Transverse colon (tissue), 4 donors: ENCODE results near the gene SDHB. TPM values are rescaled to one million over a fixed set of nuclear protein-coding genes. Genes with fewer than 3 reads are reported as not detected.

ENCODE experiments used
- DNase-seq: peaks from one replicate; pipeline ENCODE4 v3.0.0-alpha.2; 2019
- H3K27ac ChIP-seq, 4 donors: fragments of 200-600 bp; sonication (generic); 2 replicates each; pipeline ENCODE4 v1.5.1; 2016 to 2018; ENCODE audit warnings: inconsistent platforms in 4 of 4
- H3K27me3 ChIP-seq: fragments of 200-600 bp; sonication (generic); 2 replicates; pipeline ENCODE4 v1.5.1; 2017; ENCODE audit warnings: inconsistent platforms
- H3K36me3 ChIP-seq, 4 donors: fragments of 200-600 bp; sonication (generic); 2 replicates each; pipeline ENCODE4 v1.5.1; 2017 to 2019; ENCODE audit warnings: inconsistent platforms in 4 of 4
- H3K4me1 ChIP-seq, 4 donors: fragments of 200-600 bp; sonication (generic); 2 replicates each; pipeline ENCODE4 v1.5.1; 2017 to 2020; ENCODE audit warnings: inconsistent platforms in 4 of 4
- H3K4me3 ChIP-seq, 4 donors: fragments of 200-600 bp; sonication (generic); 1 replicate in 1 of 4; 2 replicates in 3 of 4; pipeline versions ENCODE4 v1.5.1 to v1.6.1; 2017 to 2019; ENCODE audit warnings: inconsistent platforms in 4 of 4
- H3K9me3 ChIP-seq, 2 donors: fragments of 200-600 bp; sonication (generic); 2 replicates each; pipeline ENCODE4 v1.5.1; 2017 to 2019; ENCODE audit warnings: inconsistent platforms in 2 of 2
- CTCF ChIP-seq, 5 experiments: fragments of 200-600 bp in 3 of 5; fragments of 450-650 bp in 2 of 5; sonication (generic) in 3 of 5; IDR thresholded peaks; 1 replicate in 2 of 5; 2 replicates in 3 of 5; pipeline ENCODE4 v1.5.1; 2016 to 2017; ENCODE audit warnings: antibody characterized with exemption in 5 of 5, inconsistent platforms in 3 of 5, mild to moderate bottlenecking in 2 of 5, moderate library complexity in 1 of 5
- EP300 ChIP-seq: sonication (generic); formaldehyde crosslinking; IDR thresholded peaks from one replicate; pipeline ENCODE4 v1.6.1; 2017; ENCODE audit warnings: antibody characterized with exemption, low read depth
- POLR2A ChIP-seq: fragments of 450-650 bp; IDR thresholded peaks from one replicate; pipeline ENCODE4 v1.6.1; 2016; ENCODE audit warnings: antibody characterized with exemption, mild to moderate bottlenecking, moderate library complexity
- POLR2AphosphoS5 ChIP-seq, 3 donors: sonication (generic); formaldehyde crosslinking; IDR thresholded peaks; one replicate each; pipeline ENCODE4 v1.6.1; 2016; ENCODE audit warnings: antibody characterized with exemption in 3 of 3
- WGBS, 2 donors: methylation state at CpG; one replicate each; pipeline ENCODE4 v1.1.5; 2018; ENCODE audit warnings: low coverage in 1 of 2; 5-methylcytosine and 5-hydroxymethylcytosine counted together
- in situ Hi-C, 4 donors: fragments of 200-750 bp; cut with MboI; loops; one replicate each; pipeline versions ENCODE4 v1.15.0 to v1.15.1; 2017; ENCODE audit warnings: low sequenced_read_pairs in 3 of 4, low pct_ligation_motif_present in 1 of 4, low pct_unique_long_range_greater_than_20kb in 1 of 4
- intact Hi-C: fragments of 100-400 bp; cut with DNase I; formaldehyde crosslinking; loops from one replicate; pipeline ENCODE4 v1.15.1; 2023; ENCODE audit warnings: low total_unique reads
- total RNA-seq, 4 donors: library from RNA; depleted of rRNA; stranded (reverse); fragments of >200 nt; gene quantifications; one replicate each; pipeline ENCODE4 v1.1.0, GENCODE V29; 2016

Gene SDHB
- total RNA-seq, 4 donors from 2014 or later: 98.7 to 266 (median 153) TPM

DNA sequence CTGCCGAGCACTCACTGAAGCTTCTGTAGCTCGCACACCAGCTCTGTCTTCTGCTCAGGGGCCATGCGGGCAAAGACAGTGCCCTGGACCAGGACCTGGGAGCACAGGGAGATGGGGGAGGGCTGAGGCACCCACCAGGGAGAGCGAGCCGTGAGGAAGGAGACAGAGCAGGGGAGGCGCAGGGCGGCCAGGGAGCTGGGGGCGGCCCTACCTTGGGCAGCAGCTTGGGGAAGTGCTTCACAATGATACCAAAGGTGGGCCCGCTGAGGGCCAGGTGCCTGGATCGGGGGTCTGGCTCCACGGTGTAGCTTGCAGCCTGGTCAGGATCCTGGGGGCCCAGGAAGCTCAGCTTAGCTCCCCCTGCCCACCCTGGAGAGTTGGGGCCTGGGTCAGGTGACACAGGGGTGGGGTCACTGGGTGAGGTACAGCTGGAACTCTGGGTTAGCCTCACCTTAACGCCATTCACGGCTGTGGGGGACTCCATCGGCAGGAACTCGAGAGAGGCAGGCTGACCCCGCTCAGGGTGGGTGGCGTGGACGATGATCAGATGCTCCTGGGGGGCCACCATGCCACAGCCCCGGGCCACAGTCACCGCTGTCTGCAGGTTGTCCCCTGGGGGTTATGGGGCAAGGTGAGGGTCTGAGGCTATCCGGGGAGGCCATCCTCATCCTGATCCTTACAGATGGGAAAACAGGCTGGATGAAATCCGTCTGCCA, 64.0 kb downstream of the SDHB start:
- in situ Hi-C loops (no loop called here), intact Hi-C loops (no loop called here)
- 94 to 96% methylated on average over 4 to 20 of the region's 22 CpGs for WGBS, 2 donors
- Histone ChIP-seq H3K9me3 (no peaks in the 10 kb centered on the region), H3K4me1 (no peaks in the 10 kb centered on the region), H3K36me3 (no peaks in the 10 kb centered on the region), H3K4me3 (no peak overlapping the region), H3K27ac (no peak overlapping the region), H3K27me3 (no peaks in the 10 kb centered on the region)
- TF ChIP-seq EP300: no peak
- DNase-seq: no peak

DNA sequence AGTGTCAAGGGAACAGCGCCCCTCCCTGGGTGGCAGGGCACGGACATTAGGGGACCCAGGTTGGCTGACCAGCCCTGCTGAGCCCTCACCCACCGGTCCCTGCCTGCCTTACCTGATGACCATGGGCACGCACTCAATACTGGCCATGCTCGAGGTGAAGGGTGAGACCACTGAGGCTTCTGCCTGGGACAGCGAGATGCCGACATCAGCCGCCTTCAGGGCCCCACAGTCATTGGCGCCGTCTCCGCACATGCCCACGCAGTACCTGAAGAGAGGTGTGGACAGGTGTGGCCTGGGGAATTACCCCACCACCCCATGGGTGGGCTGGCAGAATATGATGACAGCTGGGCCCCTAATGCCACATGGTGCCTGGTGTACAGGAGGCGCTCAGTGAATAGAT, 65.6 kb downstream of the SDHB start:
- 93 to 100% methylated on average over 1 to 13 of the region's 13 CpGs for WGBS, 2 donors
- H3K4me3 ChIP-seq: no peak overlapping the region
- no peak overlapping the region for H3K27ac ChIP-seq
- TF ChIP-seq EP300: no peak
- TF ChIP-seq CTCF (IDR thresholded peaks at IDR 0.05): no peak
- no peak for TF ChIP-seq POLR2A
- no peak for TF ChIP-seq POLR2AphosphoS5 (IDR thresholded peaks at IDR 0.05)
- no peaks in the 10 kb centered on the region for H3K36me3 ChIP-seq
- H3K9me3 ChIP-seq: no peaks in the 10 kb centered on the region
- no peak for DNase-seq
- intact Hi-C loops: no loop called here
- H3K27me3 ChIP-seq: no peaks in the 10 kb centered on the region
- in situ Hi-C loops: no loop called here
- no peaks in the 10 kb centered on the region for H3K4me1 ChIP-seq

DNA sequence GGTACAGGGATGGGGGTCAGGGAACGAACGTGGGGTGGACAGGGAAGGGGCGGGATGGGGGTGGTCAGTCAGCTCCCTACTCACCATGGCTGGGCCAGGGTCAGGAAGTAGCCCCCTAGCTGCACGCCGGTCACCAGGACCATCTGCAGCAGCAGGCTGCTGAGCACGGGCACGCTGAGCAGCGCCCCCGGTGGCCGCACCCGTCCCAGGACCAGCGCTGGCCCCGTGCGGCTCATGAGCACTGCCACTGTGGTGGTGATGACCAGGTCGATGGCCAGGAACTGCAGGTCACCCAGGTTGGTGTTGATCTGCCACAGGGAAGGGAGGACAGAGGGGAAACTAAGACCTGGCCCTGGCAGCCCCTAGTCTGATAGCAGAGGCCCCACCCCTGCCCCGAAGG, 66.9 kb downstream of the SDHB start:
- Histone ChIP-seq H3K27ac (no peak overlapping the region), H3K27me3 (peaks cover 4% of the 10 kb centered on the region), H3K4me3 (no peak overlapping the region), H3K36me3 (no peaks in the 10 kb centered on the region), H3K4me1 (no peaks in the 10 kb centered on the region), H3K9me3 (no peaks in the 10 kb centered on the region)
- 80% methylated on average over 16 of the region's 16 CpGs; no CpG with 5 or more reads in 1 of the 2 donors for WGBS, 2 donors
- intact Hi-C loops: no loop called here
- in situ Hi-C loops: no loop called here
- TF ChIP-seq CTCF (IDR thresholded peaks at IDR 0.05) (peak in 1 of 5 experiments; percentile 21), POLR2AphosphoS5 (IDR thresholded peaks at IDR 0.05) (no peak)
- no peak for DNase-seq

DNA sequence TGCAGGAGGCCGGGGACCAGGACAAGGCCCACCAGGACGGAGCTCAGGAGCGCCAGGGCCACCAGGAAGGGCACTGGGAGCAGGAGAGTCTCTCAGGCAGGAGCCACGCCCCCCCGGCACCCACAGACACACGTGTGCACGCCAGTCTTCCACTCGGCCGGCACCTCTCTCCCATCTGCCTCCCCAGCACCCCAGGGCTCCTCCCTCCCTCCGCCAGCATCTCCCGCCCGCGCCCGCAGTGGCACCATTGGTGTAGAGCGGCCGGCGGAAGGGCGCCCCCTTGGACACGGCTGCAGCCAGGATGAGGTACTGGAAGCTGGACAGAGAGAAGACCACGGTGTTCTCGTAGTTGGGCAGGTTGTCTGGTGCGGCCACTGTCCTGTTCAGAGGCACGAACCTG, 67.3 kb downstream of the SDHB start:
- Histone ChIP-seq H3K36me3 (no peaks in the 10 kb centered on the region), H3K4me3 (no peak overlapping the region), H3K4me1 (no peaks in the 10 kb centered on the region), H3K27ac (no peak overlapping the region), H3K27me3 (peaks cover 7% of the 10 kb centered on the region), H3K9me3 (no peaks in the 10 kb centered on the region)
- 89% methylated on average over 23 of the region's 23 CpGs; no CpG with 5 or more reads in 1 of the 2 donors for whole genome bisulfite sequencing, 2 donors
- intact Hi-C loops: no loop called here
- in situ Hi-C loops: no loop called here
- no peak for DNase-seq
- TF ChIP-seq POLR2A (no peak), EP300 (no peak), CTCF (IDR thresholded peaks at IDR 0.05) (no peak), POLR2AphosphoS5 (IDR thresholded peaks at IDR 0.05) (no peak)

- Histone ChIP-seq H3K27me3 (peaks cover 11% of the 10 kb centered on the region), H3K4me1 (no peaks in the 10 kb centered on the region), H3K4me3 (no peak overlapping the region), H3K36me3 (no peaks in the 10 kb centered on the region), H3K27ac (no peak overlapping the region), H3K9me3 (no peaks in the 10 kb centered on the region)
- TF ChIP-seq EP300 (no peak), POLR2AphosphoS5 (IDR thresholded peaks at IDR 0.05) (no peak), CTCF (IDR thresholded peaks at IDR 0.05) (no peak), POLR2A (no peak)
- in situ Hi-C loops: no loop called here
- DNase-seq: no peak
- 93 to 96% methylated on average over 8 to 19 of the region's 19 CpGs for WGBS, 2 donors
- intact Hi-C loops: no loop called here
Measured at GRCh38 chr1:16986113-16986512, 67.7 kb downstream of the SDHB start.
